HL-60/S4 treated with phorbol 12-myristate 13-acetate at 8.2 ng/mL for 4 days and 3 days (cell line): ENCODE data around the gene COX8A.
"Not testable (repeated sequence)": the region's sequence is repeated elsewhere in the genome, so short reads cannot be mapped to it uniquely, and the experiment has no call there.

Experiments
- in situ Hi-C: fragments of 300-500 bp; cut with MboI; formaldehyde crosslinking; loops from 2 replicates; pipeline ENCODE4 v1.15.0; 2022; ENCODE audit warnings: low sequenced_read_pairs

COX8A gene, protein sequence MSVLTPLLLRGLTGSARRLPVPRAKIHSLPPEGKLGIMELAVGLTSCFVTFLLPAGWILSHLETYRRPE

DNA sequence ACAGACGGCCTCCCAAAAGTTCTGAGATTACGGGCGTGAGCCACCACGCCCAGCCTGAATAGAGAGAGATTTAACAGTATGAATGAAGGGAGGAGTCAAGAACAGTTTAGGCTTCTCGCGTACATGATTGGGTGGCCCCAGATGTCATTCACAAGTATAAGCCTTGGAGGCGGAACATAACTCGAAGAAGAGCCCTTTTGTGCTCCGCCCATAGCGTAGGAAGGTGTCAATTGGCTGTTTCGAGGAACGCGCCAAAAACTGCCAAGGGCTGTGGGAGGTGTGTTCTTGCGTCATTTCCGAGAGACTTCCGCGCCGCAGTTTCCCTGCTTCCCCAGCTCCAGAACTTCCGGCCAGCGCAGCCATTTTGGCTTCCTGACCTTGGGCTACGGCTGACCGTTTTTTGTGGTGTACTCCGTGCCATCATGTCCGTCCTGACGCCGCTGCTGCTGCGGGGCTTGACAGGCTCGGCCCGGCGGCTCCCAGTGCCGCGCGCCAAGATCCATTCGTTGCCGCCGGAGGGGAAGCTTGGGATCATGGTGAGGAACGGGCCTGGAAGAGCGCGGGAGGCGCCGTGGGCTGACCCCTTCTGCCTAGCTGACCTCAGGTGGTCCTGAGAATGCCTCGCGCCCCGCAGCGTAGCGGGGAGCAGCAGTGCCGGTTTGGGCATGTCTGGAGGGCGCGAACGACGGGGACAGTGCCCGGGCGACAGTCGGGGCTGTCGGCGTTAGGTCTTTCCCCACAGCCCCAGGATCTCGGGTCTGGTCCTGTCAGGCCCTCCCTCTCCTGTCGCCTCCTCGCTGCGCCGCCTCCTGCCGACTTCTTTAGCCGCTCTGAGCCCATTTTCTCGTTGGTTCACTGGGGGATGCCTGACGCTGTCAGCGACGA, at the start of gene COX8A:
Gene COX8A, plus strand, starts transcription at position 362 of the 885 bp plus-strand sequence. Its CDS starts 61 bp downstream, at position 423.
- in situ Hi-C loops = no loop called here

DNA sequence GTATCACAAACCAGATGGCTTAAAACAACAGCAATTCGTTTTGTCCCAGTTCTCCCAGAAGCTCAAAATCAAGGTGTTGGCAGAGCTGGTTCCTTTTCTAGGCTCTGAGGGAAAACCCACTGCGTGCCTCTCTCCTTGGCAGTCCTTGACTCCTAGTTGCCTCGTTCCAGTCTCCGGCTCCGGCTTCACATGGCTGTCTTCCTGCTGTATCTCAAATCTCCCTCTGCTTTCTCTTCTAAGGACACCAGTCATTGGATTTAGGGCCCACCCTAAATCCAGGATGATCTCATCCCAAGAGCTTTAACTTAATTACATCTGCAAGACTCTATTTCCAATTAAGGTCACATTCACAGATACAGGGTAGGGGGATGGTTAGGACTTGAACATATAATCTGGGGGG, 44.8 kb upstream of the COX8A start:
- in situ Hi-C loops = no loop called here

DNA sequence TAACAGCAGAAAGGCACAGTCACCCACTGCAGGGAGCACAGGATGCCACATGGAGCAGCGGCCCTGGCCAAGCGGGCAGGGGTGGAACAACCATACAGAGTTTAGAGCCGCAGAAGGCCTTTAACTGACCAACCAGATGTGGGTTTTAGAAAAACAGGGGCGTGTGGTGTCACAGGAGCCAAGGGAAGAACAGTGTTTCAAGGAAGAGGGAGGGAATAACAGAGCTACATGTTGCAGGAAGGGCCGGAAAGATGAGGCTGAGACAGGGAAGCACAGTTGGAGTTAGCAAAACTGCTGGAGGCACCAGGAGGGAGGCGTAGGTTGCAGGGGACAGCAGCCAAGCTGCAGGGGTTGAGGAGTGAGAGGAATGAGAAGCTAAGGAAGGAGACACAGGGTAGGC, 43.4 kb upstream of the COX8A start:
- in situ Hi-C loops = no loop called here

DNA sequence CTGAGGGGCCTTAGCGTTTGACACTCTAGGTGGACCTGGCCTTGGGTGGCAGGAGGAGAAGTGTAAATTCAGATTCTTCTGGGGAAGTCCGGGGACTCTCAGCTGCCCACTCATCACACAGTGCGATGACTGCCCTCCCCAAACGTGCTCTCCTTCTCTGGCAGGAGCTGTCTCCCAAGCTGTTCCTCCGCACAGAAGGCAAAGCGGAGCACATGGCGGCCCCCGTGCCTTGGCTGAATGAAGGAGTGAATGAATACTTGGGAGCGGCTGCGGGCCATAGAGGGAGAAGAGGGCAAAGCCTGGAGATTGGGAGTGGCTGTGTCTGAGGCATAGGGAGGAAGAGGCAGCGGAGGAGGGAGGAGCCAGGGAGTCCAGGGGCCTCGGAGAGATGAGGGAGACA, 42.5 kb upstream of the COX8A start:
- in situ Hi-C loops = no loop called here

DNA sequence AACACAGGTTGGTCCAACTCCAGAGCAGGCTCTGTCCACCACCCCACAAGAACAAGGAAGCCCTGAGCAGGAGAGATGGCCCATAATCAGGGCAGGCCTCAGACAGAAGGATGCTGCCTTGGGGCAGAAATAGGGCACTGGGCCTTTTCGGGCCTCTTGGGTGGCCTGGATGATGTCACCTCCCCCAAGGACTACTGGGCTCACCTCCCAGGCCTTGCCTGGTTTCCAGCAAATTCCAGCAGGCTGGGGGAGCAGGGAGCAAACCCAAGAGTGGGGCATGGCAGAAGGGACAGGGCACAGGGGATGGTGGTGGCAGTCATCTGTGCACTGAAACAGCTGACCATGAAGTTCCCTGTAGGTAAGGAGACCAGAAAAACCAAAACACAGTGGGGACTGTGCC, 41.0 kb upstream of the COX8A start:
- in situ Hi-C loops = no loop called here

DNA sequence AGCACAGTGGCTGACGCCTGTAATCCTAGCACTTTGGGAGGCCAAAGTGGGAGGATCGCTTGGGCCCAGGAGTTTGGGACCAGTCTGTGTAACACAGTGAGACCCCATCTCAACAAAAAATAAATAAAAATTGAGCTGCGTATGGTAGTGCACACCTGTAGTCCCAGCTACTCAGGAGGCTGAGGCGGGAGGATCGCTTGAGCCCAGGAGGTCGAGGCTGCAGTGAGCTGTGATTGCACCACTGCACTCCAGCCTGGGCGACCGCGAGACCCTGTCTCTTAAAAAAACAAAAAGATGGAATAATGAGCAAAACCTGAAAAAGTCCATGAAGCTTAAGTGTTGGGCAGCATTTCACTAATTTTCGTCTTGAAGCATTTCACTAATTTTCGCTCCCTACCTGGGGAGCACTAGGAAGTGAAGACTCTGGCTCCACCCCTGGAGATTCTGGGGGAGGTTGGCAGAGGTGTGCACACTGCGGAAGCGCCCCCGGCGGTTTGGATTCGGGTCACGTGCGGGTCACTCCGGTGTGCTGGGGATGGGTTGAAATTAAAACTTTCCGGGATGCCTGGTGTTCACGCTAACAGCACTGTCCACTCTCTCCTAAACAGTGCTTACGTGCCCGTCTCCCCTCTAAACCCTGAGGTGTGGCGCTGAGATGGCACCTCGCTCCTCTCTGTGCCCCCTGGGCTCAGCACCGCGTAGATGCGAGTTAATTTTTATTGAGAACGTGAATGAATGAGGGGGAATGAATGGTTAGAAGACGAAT, 36.5 kb upstream of the COX8A start:
- in situ Hi-C loops = no loop called here

DNA sequence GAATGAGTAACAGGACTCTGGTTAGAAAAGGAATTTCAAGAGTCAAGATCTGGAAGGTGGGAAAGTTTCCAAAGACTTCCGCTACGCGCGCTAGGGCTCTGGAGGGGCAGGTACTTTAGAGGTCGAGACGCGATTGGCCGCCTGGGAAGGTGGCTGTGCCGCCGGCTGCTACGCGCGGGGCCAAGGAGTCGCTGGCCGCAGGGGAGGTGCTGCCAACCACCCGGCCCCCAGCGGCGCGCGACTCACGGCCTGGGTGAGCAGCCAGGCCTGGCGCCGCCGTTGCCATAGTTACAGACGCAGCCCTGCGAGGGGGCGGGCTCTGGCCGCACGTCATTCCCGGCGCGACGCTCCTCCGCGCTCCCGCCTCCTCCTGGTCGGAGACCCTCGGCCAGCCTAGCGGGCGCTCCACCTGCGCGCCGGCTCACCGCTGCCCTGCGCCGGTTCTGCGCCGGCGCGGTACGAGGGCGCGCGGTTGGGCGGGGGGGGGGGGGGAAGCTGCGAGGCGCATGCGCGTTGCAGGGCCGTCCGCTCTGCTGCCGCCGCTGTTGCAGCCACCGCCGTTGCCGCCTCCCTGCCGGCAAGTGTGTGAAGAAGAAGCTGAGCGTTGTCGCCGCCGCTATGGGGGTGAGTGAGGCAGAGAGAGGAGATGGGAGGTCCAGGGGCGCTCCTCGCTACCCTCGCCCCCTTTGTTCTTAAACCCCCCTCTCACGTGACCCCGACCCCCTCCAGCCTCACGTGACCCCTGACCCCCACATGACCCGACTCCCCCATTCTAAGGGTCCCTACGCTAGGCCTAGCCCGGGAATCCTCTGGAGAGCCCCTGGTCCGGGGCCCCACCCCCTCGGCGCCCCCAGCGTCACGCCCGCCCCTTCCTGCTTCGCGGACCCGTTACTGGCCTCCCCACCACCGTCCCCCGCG, 35.7 kb upstream of the COX8A start, which contains the start of gene NAA40:
Gene NAA40, plus strand, starts transcription at position 524 of the 918 bp plus-strand sequence. Its CDS starts 95 bp downstream, at position 619.
- in situ Hi-C loops = no loop called here

DNA sequence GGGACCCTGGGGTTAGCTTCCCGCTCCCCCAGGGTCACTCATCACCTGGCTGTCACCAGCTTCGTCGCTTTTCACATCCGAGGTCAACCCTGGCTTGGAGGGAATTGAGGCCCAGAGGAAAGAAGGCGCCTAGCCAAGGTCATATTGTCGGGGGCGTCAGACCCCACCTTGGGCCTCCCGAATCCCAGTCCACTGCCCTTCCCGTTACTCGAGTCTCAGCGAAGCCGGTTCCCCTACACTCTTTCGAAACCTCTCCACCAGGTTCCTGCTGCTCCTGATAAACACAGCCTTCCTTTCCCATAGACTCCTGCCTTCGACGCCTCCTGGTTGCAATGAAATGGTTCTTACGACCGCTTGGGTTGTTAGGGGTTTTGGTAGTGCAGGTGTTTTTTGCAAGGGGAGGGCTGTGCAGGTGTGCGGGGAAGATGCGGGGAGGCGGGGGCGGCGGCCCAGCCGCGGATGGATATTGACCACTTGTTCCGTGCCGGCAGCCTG, 35.0 kb upstream of the COX8A start:
- in situ Hi-C loops = no loop called here

DNA sequence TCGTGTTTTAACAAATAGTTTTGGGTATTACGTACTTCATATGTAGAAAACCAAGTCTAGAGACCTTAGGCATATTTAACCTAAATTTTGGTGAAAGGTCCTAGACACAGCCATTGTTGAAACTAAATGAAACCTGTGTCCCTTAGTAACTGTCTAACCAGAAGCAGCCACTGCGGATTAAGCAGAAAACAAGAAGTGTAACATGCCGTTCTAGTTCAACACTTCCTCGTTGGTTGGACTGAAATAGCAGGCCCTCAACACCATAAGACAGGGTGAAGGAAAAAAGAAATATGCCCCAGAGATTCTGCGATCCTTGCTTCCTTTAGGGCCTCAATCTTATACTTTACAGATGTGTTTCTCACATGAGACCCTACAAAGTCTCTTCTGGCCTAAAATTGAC, 33.6 kb upstream of the COX8A start:
- in situ Hi-C loops = no loop called here

DNA sequence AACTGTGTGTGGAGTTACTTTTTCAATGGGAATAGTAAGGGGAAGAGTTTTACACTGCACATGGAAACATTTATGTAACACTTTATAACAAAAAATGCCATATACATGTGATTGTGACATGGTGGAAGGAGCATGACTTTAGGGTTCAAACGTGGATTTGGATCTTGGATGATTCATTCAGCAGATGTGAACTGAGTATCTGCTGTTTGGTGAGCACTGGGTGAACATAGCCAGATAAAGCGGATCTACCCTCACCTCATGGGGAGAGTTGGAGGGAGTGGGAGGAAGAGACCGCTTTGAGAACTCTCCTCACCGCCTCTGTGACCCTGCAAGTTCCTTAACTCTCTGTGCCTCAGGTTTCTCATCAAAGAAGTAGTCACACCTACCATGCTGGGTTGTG, 32.5 kb upstream of the COX8A start:
- in situ Hi-C loops = no loop called here

DNA sequence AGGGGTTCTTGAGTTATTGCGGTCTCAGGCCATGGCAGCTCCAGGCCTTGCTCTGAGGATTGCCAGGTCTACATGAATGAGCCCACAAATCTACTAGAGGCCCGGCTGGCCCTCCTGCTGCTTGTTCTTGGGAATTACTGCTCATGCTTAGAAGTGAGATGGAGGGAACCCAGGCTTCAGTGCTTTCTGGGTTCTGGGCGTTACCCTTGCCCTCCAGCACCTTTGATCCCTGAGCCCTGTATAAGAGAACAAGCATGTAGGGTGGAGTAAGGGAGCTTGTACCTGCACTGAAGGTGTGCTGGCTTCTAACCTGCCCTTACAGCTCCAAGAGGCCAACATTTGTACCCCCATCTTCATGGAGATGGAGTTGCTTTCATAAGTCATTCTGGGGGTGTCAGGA, 31.6 kb upstream of the COX8A start:
- in situ Hi-C loops = no loop called here

DNA sequence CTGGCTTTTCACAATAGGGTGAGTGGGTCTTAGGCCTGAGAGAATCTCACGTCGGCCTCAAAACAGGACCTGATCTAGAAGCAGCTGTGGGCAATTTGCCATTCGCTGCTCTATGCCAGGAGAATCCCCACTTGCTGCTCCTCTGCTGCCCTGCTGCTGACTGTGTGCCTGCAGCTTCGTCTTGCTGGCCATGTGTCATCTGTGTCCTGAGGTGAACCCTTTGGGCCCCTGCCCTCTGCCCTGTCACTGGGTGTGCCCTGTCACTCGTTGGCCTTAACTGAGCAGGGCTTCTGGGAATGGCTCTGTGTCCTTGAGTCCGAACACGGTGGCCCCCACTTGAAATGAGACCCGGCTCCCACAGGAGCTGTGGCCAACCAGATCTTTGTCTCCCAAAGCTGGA, 29.4 kb upstream of the COX8A start:
- in situ Hi-C loops = no loop called here

DNA sequence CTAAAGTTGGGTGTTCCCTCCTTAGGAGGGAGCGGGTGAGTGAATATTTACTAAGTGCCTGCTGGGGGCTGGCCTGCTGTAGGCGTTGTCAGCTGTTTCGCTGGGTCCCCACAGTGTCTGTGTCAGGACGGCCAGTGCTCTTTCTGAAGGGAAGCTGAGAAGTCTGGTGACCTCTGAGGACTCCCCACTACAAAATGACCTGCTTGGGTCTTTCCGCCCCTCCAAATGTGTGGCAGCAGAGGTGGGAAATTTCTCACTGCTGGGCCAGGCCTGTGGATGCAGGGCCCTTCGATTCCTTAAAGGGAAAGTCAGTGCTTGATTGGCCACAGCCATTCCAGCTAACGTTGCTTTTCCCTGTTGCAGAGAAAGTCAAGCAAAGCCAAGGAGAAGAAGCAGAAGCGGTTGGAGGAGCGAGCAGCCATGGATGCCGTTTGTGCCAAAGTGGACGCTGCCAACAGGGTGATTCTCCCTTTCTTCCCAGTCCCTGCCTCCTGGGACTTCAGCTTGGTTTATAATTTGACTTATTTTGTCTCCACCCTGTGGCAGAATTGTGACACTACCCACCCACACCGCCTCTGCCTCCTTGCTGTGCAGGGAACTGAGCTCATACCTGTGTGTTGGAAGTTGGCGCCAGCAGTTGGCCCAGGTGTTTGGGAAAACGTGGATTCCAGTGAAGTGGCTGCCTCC, 28.8 kb upstream of the COX8A start:
- in situ Hi-C loops = no loop called here

DNA sequence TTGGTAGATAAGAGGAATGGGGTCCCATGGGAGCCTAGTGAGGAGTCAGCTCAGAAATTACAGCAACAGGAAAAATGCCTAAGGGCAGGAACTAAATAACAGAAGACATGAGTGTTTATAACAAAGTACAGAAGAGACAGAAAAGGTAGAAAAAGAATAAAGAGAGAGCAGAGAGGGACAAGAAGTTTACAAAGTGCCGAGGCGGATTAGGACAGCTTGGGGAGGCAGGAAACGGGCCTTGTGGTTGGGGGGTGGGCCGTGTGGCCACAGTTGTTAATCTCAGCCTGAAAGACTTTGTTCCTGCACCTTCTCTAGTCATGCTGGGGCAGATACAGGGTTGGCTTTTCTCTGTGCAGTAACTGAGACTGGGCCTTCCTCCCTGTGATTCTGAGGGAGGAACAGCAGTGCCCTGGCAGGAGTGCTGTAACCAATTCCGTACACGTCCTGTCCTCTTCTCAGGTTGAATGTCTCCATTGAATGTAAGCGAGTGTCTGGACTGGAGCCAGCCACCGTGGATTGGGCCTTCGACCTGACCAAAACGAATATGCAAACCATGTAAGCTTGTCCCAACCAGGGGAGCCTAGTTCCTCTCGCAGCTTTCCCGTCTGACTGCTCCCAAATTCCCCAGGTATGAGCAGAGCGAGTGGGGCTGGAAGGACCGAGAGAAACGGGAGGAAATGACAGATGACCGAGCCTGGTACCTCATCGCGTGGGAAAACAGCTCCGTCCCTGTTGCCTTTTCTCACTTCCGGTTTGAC, 22.5 kb upstream of the COX8A start:
- in situ Hi-C loops = no loop called here

DNA sequence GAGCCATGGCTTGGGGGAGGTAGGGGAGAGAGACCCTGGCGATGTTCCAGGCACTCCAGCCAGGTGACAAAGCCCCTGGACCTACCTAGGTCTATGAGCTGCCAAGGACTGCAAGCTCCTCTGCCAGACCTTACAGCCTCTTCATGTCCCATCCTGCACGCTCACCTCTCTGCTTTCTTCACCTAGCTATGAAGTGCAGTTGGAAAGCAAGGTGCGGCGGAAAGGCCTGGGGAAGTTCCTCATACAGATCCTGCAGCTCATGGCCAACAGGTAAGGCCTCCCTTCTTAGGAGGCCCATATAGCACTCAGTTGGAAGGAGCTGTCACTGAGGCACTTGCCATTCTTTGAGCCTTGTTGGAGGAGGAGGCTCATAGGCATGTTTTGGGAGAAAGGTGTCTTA, 21.9 kb upstream of the COX8A start:
- in situ Hi-C loops = no loop called here

DNA sequence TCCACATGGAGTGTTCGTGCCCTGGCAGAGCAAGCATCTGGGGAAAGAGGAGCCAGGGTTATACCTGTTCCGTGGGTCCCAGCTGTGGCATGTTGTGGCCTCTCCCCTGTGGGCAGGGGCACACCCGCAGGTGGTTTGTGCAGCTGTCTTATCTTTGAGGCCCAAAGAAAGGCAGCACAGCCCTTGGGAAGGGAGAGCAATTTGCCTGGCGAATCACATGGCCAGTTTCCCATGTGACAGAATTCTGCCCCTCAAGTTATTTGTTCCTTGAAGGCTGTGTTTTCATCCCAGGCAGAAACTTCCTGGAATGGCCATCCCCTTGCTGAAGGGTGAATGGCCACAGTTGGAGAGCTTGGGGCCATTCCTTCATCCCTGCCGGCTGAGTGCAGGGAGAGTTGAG, 16.4 kb upstream of the COX8A start:
- in situ Hi-C loops = no loop called here

DNA sequence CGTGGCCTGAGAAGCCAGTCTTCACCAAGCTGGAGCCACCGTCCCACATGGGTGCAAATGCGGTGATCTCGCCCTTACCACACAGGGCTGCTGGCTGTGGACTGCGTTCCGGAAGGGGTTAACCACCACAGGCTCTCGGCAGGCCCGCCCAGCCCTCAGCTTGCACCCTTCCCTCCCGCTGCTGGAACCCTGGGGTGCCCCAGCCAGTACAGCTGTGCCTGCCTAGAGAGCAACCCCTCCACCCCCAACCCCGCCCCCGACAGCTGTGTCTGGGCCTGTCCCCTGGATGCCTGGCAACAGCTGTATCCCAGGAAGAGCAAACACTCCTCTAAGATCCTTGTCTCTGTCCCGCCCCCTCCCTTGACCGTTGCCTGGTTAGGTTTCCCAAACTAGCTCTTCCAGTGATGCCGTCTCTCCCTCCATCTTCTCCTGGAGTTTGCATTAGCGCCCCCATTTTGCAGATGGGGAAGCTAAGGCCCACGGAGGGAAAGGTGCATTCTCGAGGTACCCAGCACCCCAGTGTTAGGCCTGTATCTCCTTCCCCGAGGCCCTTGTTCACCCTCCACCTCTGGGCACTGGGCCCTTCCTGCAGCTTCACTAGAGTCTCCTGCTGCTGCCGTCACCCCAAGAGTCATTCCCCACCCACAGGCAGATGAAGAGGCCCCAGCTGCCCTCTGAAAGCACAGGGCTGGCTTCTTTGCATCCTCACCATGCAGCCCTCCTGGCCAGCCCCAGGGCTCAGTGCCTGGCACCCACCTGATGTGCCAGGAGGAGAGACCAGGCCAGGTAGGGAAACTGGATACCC, 12.6 kb upstream of the COX8A start:
- in situ Hi-C loops = no loop called here

DNA sequence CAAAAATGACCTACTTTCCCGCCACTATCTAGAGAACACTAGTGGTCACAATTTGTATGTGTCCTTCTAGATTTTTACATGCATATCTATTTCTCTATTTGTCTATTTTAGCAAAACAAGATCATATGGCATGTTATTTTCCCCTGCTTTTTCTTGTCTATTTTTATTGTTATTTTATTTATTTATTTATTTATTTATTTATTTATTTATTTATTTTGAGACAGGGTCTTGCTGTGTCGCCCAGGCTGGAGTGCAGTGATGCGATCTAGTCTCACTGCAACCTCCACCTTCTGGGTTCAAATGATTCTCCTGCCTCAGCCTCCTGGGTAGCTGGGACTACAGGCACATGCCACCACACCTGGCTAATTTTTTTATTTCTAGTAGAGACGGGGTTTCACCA, 10.5 kb upstream of the COX8A start:
- in situ Hi-C loops = not testable (repeated sequence)

DNA sequence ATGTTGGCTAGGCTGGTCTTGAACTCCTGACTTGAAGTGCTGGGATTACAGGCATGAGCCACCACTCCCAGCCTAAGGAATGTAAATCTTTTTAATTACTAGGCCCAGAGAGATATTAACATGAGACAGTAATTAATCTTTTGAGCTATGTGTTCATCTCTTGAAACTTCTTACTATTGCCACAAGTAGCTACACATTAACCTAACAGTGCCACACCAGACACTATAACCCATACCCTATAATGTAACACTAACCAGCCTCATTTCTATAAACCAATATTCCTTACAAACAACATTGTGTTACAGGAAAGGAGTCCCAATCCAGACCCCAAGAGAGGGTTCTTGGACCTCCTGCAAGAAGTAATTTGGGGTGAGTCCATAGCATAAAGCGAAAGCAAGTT, 8.0 kb upstream of the COX8A start:
- in situ Hi-C loops = no loop called here
